ENCODE measurements around the gene CLEC16A.

- TF ChIP-seq CTCF (IDR thresholded peaks at IDR 0.05) (no peak), POLR2AphosphoS5 (IDR thresholded peaks at IDR 0.05) (no peak), POLR2A (IDR thresholded peaks at IDR 0.05) (no peak)
Measured at GRCh38 chr16:11111856-11112634, 167.7 kb downstream of the CLEC16A start.

Data from transverse colon (tissue), 4 donors.